Esophagus mucosa (tissue), 1 donor: ENCODE data around the gene UBE2G2. TPM values are rescaled to one million over a fixed set of nuclear protein-coding genes. Genes with fewer than 3 reads are reported as not detected.

Experiments
- ATAC-seq: fragments of 200-7000 bp; cut with Tn5 transposase; one replicate; pipeline ENCODE4 v1.9.1; 2020
- total RNA-seq: library from RNA; stranded (reverse); gene quantifications from one replicate; pipeline ENCODE4 v1.2.4, GENCODE V29; 2023
- donor health status: DM: yes; HTN: yes; CAD: no.

Gene UBE2G2
- total RNA-seq, 1 donor from 2014 or later, result 35.8 TPM

GRCh38 chr21:44762221-44763049 lies 39.2 kb downstream of the UBE2G2 start:
- ATAC-seq, result no peak

GRCh38 chr21:44761747-44762208 lies 39.8 kb downstream of the UBE2G2 start:
- no peak for ATAC-seq

GRCh38 chr21:44761011-44761729 lies 40.5 kb downstream of the UBE2G2 start:
- ATAC-seq, result peak; percentile 51

GRCh38 chr21:44760376-44760775 lies 41.2 kb downstream of the UBE2G2 start:
- ATAC-seq, result no peak

GRCh38 chr21:44759628-44760285 lies 41.9 kb downstream of the UBE2G2 start:
- no peak for ATAC-seq

- no peak for ATAC-seq
Observed at GRCh38 chr21:44758781-44759627, 42.6 kb downstream of the UBE2G2 start.

GRCh38 chr21:44758141-44758561 lies 43.5 kb downstream of the UBE2G2 start:
- ATAC-seq, result no peak

GRCh38 chr21:44757731-44758130 lies 43.9 kb downstream of the UBE2G2 start:
- ATAC-seq, result no peak

- no peak for ATAC-seq
Observed at GRCh38 chr21:44756423-44757185, 45.0 kb downstream of the UBE2G2 start.

- ATAC-seq, result no peak
Observed at GRCh38 chr21:44755227-44755626, 46.4 kb downstream of the UBE2G2 start.

- ATAC-seq, result peak; percentile 10
Observed at GRCh38 chr21:44753357-44753756, 48.3 kb downstream of the UBE2G2 start.

GRCh38 chr21:44752671-44753235 lies 48.9 kb downstream of the UBE2G2 start:
- ATAC-seq, result peak; percentile 85

- ATAC-seq, result no peak
Observed at GRCh38 chr21:44751799-44752636, 49.6 kb downstream of the UBE2G2 start.

GRCh38 chr21:44751186-44751798 lies 50.3 kb downstream of the UBE2G2 start:
- no peak for ATAC-seq

- no peak for ATAC-seq
Observed at GRCh38 chr21:44750675-44751025, 51.0 kb downstream of the UBE2G2 start.

GRCh38 chr21:44749759-44750674 lies 51.6 kb downstream of the UBE2G2 start:
- ATAC-seq, result no peak

GRCh38 chr21:44749116-44749758 lies 52.4 kb downstream of the UBE2G2 start:
- no peak for ATAC-seq

- peak; percentile 57 for ATAC-seq
Observed at GRCh38 chr21:44748621-44749020, 53.0 kb downstream of the UBE2G2 start.
